NCI-H2227 (cell line): ENCODE data around the gene ARHGAP27.
"Not testable (repeated sequence)": the region's sequence is repeated elsewhere in the genome, so short reads cannot be mapped to it uniquely, and the experiment has no call there.

Experiments used
- DNase-seq: peaks from one replicate; lab custom pipeline; 2025; ENCODE audit not compliant: unreplicated experiment; lab: John Stamatoyannopoulos, UW

The ARHGAP27 gene

GRCh38 chr17:45366691-45367090 is 66.0 kb downstream of the ARHGAP27 start:
- DNase-seq: no peak

- DNase-seq: no peak
These were observed 66.6 kb downstream of the ARHGAP27 start for GRCh38 chr17:45366049-45366448.

- no peak for DNase-seq
These were observed 67.9 kb downstream of the ARHGAP27 start for GRCh38 chr17:45364531-45365390.

GRCh38 chr17:45363498-45363897 is 69.2 kb downstream of the ARHGAP27 start:
- no peak for DNase-seq

GRCh38 chr17:45361976-45362375 is 70.7 kb downstream of the ARHGAP27 start:
- no peak for DNase-seq

- DNase-seq: no peak
These were observed 71.2 kb downstream of the ARHGAP27 start for GRCh38 chr17:45361451-45361850.

- DNase-seq: no peak
These were observed 75.2 kb downstream of the ARHGAP27 start for GRCh38 chr17:45357364-45357997.

GRCh38 chr17:45355087-45355486 is 77.6 kb downstream of the ARHGAP27 start:
- DNase-seq: no peak

GRCh38 chr17:45353043-45353442 is 79.6 kb downstream of the ARHGAP27 start:
- no peak for DNase-seq

- no peak for DNase-seq
These were observed 80.8 kb downstream of the ARHGAP27 start for GRCh38 chr17:45351831-45352230.

- DNase-seq: no peak
These were observed 85.2 kb downstream of the ARHGAP27 start for GRCh38 chr17:45347444-45347843.

- DNase-seq: no peak
These were observed 86.3 kb downstream of the ARHGAP27 start for GRCh38 chr17:45346216-45347015.

GRCh38 chr17:45345554-45346215 is 87.0 kb downstream of the ARHGAP27 start:
- no peak for DNase-seq

GRCh38 chr17:45345246-45345553 is 87.5 kb downstream of the ARHGAP27 start:
- no peak for DNase-seq

- not testable (repeated sequence) for DNase-seq
These were observed 88.6 kb downstream of the ARHGAP27 start for GRCh38 chr17:45343967-45344664.
